HG03432 (cell line): ENCODE results near the gene AQP12A.

Source experiments
- ATAC-seq: cut with Tn5 transposase; IDR thresholded peaks from one replicate; pipeline ENCODE4 v1.9.1; 2021; ENCODE audit warnings: mild to moderate bottlenecking, moderate library complexity; ENCODE audit not compliant: unreplicated experiment

Gene AQP12A

GRCh38 chr2:240719676-240720545, 28.2 kb downstream of the AQP12A start:
- ATAC-seq = no peak

GRCh38 chr2:240720686-240721595, 29.3 kb downstream of the AQP12A start:
- ATAC-seq = no peak

- no peak for ATAC-seq
Measured at GRCh38 chr2:240721596-240722180, 30.0 kb downstream of the AQP12A start.

- ATAC-seq = no peak
Measured at GRCh38 chr2:240722376-240722775, 30.7 kb downstream of the AQP12A start.

DNA sequence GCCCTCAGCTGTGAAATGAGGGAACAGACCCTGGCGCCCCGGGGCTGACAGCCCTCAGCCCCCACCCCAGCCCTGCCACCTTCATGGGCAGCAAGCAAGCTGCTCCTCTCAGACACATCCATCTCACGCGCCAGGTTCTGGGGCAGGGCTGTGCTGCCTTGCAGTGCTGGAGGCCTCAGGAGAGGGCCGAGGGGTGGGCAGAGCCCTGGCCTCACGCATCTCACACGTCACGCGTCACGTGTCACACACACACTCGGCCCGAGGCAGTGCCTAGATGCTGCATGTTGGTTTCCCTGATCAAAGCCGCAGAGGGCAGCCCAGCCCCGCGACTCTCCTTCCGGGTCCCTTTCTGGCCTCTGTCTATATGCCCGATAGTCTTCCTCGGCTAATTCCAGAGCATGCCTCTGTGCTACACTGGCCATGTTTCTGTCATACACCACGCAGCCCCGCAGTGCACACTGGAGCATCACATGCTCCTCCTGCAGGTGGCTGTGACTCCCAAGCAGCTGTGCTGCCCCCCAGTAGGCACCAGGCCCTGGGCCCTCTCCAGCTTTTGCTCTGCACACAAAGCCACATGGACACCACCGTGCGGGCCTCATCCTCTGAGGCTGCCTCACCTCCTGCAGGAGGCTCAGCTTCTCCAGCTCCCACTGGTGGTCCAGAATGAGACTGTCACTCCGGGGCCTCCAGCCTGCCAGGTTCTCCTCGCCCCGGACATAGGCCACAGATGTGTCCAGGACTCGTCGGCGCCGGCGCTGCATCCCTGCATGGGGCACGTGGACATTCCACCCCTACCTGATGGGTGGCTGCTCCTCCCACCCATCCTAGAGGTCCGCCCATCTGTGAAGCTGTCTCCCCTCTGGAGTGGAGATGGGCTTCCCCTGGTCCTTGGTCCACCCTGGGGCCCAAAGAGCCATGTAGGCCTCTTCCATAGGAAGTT, 31.4 kb downstream of the AQP12A start:
- ATAC-seq = no peak

DNA sequence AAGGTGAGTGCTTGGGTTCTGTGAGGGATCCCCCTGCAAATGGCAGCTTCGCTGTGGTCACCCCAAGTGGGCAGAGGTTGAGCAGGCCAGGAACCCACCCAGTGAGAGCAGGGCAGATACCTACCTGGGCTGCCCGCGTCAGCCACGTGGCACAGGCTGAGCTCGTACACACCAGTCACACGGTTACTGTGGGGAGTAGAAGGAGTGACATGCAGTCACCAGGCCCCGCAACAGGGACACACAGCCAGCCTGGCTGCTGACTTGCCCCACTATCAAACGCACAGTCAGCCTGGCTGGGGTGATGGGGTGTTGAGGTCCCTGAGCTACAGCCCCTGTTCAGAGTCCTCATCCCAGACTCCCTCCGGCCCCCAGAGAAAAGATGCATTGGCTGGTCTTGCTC, 32.2 kb downstream of the AQP12A start:
- ATAC-seq = no peak

DNA sequence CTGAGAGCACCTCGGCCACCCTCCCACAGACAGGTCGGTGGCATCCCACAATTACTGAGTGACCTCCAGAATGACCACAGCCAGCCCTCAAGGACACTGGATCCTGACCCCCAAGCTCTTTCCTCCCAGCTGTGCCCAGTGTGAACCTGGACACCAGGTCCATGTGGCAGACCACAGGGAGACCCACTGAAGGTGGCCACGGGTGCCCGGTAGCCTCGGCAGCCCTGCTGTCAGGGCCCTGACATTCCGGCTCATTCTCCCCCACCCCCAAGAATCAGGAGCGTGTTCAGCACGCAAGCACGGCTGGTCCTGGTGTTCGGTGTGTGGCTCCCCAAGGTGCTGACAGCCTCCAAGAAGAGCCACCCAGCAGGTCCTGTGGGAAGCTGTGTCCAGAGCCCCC, 32.8 kb downstream of the AQP12A start:
- ATAC-seq = no peak

- ATAC-seq = no peak
Measured at GRCh38 chr2:240725266-240725665, 33.6 kb downstream of the AQP12A start.

- no peak for ATAC-seq
Measured at GRCh38 chr2:240725671-240726070, 34.0 kb downstream of the AQP12A start.

- no peak for ATAC-seq
Measured at GRCh38 chr2:240726876-240727275, 35.2 kb downstream of the AQP12A start.

DNA sequence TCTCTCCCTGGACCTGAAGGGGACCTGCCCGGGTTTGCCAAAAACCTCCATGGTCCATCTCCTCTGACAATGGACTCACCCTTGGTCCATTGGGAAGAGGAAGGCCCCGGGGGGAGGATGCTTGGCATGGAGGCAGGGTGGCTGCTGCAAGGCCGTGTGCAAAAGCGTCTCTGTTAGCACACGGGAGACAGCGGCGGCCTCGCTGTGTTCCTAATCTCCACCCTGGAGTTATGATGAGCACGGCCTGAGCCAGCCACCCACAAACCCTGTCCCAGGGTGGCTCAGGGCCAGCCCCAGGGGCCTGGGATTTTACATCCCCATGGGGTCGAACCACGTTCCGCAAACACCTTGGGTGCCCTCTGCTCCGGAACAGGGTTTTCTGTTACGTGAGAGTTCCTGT, 35.8 kb downstream of the AQP12A start:
- no peak for ATAC-seq

DNA sequence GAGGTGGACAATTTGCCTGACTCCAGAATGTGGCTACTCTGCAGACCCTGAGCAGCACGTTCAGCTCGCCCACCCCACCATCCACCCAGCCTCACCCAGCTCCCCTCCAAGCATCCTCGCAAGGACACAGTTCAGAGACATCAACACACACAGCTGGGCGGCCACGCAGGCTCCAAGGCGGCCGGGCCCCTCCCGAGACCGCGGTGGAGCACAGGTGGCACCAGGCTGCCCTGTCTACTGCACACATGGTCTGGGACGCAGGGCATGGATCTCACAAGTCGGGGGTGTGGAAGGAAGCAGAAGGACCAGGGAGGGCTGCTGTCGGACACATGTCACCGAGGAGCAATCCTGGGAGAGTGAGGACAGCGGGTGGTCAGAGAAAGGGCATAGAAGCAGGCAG, 36.2 kb downstream of the AQP12A start:
- ATAC-seq = no peak

GRCh38 chr2:240728361-240728760, 36.7 kb downstream of the AQP12A start:
- ATAC-seq = no peak

DNA sequence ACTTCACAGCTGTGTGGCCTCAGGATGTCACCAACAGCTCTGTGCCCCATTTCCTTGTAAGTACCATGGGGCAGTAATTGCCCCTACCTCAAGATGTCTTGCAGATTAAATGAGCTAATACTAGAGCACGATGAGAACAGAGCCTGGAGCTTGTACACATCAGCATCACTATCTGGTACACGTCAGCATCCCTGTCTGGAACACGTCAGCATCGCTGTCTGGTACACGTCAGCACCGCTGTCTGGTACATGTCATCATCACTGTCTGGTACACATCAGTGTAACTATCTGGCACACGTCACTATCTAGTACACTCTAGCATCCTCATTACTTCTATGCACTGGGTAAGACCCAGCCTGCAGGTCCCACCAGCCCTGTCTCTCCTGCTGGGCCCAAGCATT, 37.2 kb downstream of the AQP12A start:
- ATAC-seq = no peak

DNA sequence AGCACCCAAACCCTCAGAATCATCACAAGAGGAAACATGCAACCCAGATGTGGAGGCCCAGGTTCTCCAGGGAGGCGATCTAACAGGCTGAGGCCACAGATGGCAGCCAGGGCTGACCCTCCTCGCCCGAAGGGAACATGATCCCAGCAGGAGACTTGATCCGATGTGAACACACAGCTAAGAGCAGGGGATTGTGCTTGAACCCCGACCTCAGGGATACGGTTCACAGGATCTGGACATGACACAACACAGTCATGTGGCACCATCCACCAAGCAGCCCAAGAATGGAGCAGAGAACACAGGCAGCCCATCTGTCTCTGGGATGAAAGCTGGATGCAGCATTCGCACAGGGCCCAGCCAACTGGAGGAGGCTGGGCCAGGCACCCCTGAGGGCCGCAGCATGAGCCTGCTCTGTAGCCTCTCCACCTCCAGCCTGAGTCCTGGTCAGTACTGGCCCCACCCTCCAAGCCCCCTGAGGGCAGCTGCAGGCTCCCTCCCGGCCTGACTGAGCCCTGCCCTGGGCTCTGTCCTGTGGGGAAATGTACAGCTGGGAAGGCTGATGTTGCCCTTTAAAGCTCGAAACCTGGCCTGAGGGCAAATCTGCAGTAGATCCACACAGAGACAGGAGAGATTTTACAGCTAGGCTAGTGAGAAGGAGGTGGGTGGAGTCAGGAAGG, 39.0 kb downstream of the AQP12A start:
- ATAC-seq = no peak

GRCh38 chr2:240731178-240731545, 39.5 kb downstream of the AQP12A start:
- no peak for ATAC-seq

DNA sequence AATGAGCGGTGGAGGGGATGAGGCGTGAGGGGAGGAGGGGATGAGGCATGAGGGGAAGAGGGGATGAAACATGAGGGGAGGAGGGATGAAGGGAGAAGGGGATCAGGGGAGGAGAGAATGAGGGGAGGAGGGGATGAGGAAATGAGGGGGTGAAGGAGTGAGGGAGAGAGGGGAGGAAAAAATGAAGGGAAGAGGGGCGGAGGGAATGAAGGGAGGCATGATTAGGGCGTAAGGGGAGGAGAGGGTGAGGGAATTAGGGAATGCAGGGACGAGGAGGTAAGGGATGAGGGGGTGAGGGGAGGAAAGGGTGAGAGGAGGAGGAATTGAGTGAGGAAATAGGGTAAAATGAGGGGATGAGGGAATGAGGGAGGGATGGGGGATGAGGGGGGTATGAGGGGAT, 40.5 kb downstream of the AQP12A start:
- no peak for ATAC-seq

DNA sequence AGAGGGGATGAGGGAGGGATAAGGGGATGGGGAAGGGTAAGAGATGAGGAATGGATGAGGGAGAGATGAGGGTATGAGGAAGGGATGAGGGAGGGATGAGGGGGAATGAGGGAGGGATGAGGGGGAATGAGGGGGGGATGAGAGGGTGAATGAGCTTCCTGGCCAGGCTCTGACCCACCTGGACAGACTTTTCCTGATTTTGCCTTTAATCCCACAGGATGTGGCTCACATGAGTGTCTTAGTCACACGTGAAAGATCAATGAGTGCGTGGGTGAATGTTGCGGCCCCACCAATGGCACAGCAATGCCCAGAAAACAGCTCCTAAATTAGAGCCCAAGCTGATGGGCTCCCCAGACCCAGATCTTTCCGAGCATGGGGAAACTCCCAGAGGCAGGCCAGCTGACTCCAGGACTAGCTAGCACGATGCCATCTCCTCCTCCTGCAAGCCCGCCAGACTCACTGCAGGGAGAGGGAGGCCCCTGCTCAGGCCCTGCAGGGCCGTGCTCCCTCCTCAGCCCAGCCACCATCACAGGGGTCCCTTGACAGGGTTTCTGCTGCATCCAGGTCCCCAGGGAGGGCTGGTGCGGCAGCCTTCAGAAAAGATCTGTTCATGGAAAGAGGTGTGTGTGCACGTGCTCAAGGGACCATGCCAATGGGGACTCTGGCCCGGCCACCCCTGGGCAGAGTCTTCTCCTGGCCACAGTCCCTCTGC, 41.4 kb downstream of the AQP12A start:
- ATAC-seq = no peak

GRCh38 chr2:240733803-240734495, 42.3 kb downstream of the AQP12A start:
- no peak for ATAC-seq
